Loucy (cell line): ENCODE measurements around the gene DNASE1L3.

Source experiments
- H2AFZ ChIP-seq: fragments of 200-600 bp; sonication (generic); 2 replicates; pipeline ENCODE4 v1.6.0; 2016; ENCODE audit warnings: antibody characterized with exemption, mild to moderate bottlenecking, low read length, moderate library complexity
- H3F3A ChIP-seq: fragments of 200-600 bp; 2 replicates; pipeline ENCODE4 v1.6.0; 2016; ENCODE audit warnings: antibody characterized with exemption, low read depth, mild to moderate bottlenecking
- H3K27me3 ChIP-seq: fragments of 200-600 bp; sonication (generic); 2 replicates; pipeline ENCODE4 v1.6.1; 2014; ENCODE audit warnings: low read length, mild to moderate bottlenecking; ENCODE audit not compliant: insufficient read depth, poor library complexity, severe bottlenecking
- H3K36me3 ChIP-seq: fragments of 200-600 bp; sonication (generic); 2 replicates; pipeline ENCODE4 v1.6.1; 2016; ENCODE audit warnings: low read length; ENCODE audit not compliant: insufficient read depth
- H3K4me1 ChIP-seq: fragments of 200-600 bp; sonication (generic); 2 replicates; pipeline ENCODE4 v1.5.1; 2014; ENCODE audit warnings: low read length, mild to moderate bottlenecking; ENCODE audit not compliant: insufficient read depth, poor library complexity, severe bottlenecking
- H3K4me2 ChIP-seq: fragments of 200-600 bp; sonication (generic); 2 replicates; pipeline ENCODE4 v1.6.0; 2014; ENCODE audit warnings: antibody characterized with exemption, low read length, low read depth, mild to moderate bottlenecking; ENCODE audit not compliant: poor library complexity, severe bottlenecking
- H3K4me3 ChIP-seq: fragments of 200-600 bp; sonication (generic); 2 replicates; pipeline ENCODE4 v1.5.1; 2014; ENCODE audit warnings: low read length, mild to moderate bottlenecking, mixed read lengths; ENCODE audit not compliant: poor library complexity, severe bottlenecking
- H3K79me2 ChIP-seq: fragments of 200-600 bp; sonication (generic); 2 replicates; pipeline ENCODE4 v1.6.1; 2014; ENCODE audit warnings: low read length; ENCODE audit not compliant: insufficient read depth
- H3K9ac ChIP-seq: fragments of 200-600 bp; sonication (generic); 2 replicates; pipeline ENCODE4 v1.6.0; 2014; ENCODE audit warnings: mild to moderate bottlenecking, low read depth, low read length, moderate library complexity; ENCODE audit not compliant: poor library complexity, severe bottlenecking
- H3K9me2 ChIP-seq: fragments of 200-600 bp; sonication (generic); replicated peaks from 2 replicates; pipeline ENCODE4 v1.6.1; 2016; ENCODE audit warnings: low read depth, low read length, mixed read lengths
- H3K9me3 ChIP-seq: fragments of 200-600 bp; sonication (generic); 2 replicates; pipeline ENCODE4 v1.6.1; 2014; ENCODE audit warnings: mild to moderate bottlenecking, antibody characterized with exemption, low read length, low read depth; ENCODE audit not compliant: insufficient read depth
- H4K20me1 ChIP-seq: fragments of 200-600 bp; sonication (generic); 2 replicates; pipeline ENCODE4 v1.6.0; 2014; ENCODE audit warnings: antibody characterized with exemption, low read length, mild to moderate bottlenecking; ENCODE audit not compliant: insufficient read depth, poor library complexity, severe bottlenecking
- CTCF ChIP-seq: fragments of 200-600 bp; sonication (generic); conservative IDR thresholded peaks from 2 replicates; pipeline ENCODE4 v1.5.1; 2014; ENCODE audit warnings: mild to moderate bottlenecking, antibody characterized with exemption, low read length
- EZH2phosphoT487 ChIP-seq: fragments of 200-600 bp; IDR thresholded peaks from 2 replicates; pipeline ENCODE4 v1.6.1; 2018; ENCODE audit warnings: antibody characterized with exemption, mild to moderate bottlenecking, moderate library complexity, borderline replicate concordance

Gene DNASE1L3

GRCh38 chr3:58241306-58242044, 30.7 kb upstream of the DNASE1L3 start:
- Histone ChIP-seq H3K4me2 (no peak overlapping the region), H3K79me2 (no peaks in the 10 kb centered on the region), H3K9ac (no peak overlapping the region), H3K9me3 (no peaks in the 10 kb centered on the region), H3K4me3 (no peak overlapping the region), H3K27me3 (no peaks in the 10 kb centered on the region), H4K20me1 (no peaks in the 10 kb centered on the region), H3K4me1 (peaks cover 6% of the 10 kb centered on the region), H3K9me2 (no peaks in the 10 kb centered on the region), H3F3A (no peaks in the 10 kb centered on the region), H2AFZ (no peak overlapping the region), H3K36me3 (no peaks in the 10 kb centered on the region)
- no peak for TF ChIP-seq EZH2phosphoT487
- no peak for TF ChIP-seq CTCF

DNA sequence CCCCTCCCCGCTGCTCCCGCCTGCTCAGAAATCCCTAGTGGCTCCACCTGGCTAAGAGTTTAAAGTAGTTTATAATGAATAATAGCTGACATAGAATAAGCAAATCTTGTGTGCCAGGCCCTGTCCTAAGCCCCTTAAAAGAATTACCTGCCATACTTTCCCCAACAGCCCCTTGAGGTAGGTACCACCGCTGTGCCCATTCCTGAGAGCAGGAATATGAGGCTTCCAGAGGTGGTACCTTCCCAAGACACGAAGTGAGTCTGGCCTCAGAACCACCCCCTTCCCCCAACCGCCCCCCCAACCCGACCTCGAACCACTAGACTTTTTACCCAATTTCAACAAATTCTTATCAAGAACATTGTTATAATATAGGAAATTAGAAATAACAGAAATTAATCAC, 28.1 kb upstream of the DNASE1L3 start:
- peak overlapping the region; percentile 79; the same call in 1 of the 2 replicates for H2AFZ ChIP-seq

DNA sequence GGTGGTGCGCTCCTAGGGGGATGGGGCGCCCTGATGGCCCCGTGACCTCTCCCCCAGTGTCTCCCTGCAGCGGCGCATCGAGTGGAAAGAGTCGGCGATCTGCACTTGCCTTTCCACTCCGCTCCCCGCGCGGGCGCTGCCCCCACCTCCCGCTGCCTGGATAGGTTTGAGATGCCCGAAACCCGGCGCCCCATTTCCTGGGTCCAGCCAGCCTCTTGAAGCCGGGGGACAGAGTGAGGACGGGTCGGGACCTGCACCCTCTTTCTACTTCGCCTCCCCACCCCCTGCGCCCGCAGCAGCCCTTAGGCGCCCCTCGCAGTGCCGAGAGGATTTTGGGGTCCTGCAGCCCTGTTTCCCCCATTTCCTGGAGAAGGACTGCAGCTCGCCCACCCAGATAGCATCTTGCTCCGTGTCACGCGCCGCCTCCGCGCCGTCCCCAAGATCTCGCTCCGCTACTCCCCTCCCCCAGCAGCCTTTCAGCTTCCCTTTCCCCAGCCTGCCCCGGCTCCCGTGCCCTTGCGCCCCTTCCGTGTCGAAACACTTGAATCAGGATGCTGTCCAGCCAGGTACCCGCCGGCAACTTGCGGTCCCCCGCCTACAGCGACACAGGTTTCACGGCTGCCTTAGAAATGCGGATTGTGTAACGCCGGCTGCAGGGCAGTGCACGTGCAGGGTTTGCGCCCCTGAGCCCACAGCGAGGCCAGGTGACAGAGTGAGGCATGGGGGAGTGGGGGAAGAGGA, 27.3 kb upstream of the DNASE1L3 start:
- Histone ChIP-seq H3K36me3 (no peaks in the 10 kb centered on the region), H2AFZ (peak overlapping the region; percentile 79), H3K9me2 (no peaks in the 10 kb centered on the region)

More for the DNA sequence above, 28.1 kb upstream of the DNASE1L3 start:
- Histone ChIP-seq H4K20me1 (no peaks in the 10 kb centered on the region), H3K9me2 (no peaks in the 10 kb centered on the region), H3K4me2 (peak overlapping the region; percentile 88), H3K9ac (peak overlapping the region; percentile 71), H3K4me3 (peak overlapping the region; percentile 76), H3K79me2 (no peaks in the 10 kb centered on the region), H3K4me1 (peaks cover 6% of the 10 kb centered on the region), H3K27me3 (no peaks in the 10 kb centered on the region), H3K9me3 (no peaks in the 10 kb centered on the region), H3K36me3 (no peaks in the 10 kb centered on the region), H3F3A (no peaks in the 10 kb centered on the region)
- no peak for TF ChIP-seq CTCF
- TF ChIP-seq EZH2phosphoT487, result no peak

More for the DNA sequence above, 27.3 kb upstream of the DNASE1L3 start:
- no peaks in the 10 kb centered on the region for H3K9me3 ChIP-seq
- H3K27me3 ChIP-seq, result no peaks in the 10 kb centered on the region
- H4K20me1 ChIP-seq, result no peaks in the 10 kb centered on the region
- H3K4me2 ChIP-seq, result peak overlapping the region; percentile 88
- TF ChIP-seq EZH2phosphoT487 (no peak), CTCF (no peak)
- peaks cover 6% of the 10 kb centered on the region for H3K4me1 ChIP-seq
- H3K79me2 ChIP-seq, result no peaks in the 10 kb centered on the region
- no peaks in the 10 kb centered on the region for H3F3A ChIP-seq
- peak overlapping the region; percentile 71 for H3K9ac ChIP-seq
- H3K4me3 ChIP-seq, result peak overlapping the region; percentile 76
